ENCODE data around the gene USP13. TPM values are rescaled to one million over a fixed set of nuclear protein-coding genes. Genes with fewer than 3 reads are reported as not detected.
"Not testable (repeated sequence)": the region's sequence is repeated elsewhere in the genome, so short reads cannot be mapped to it uniquely, and the experiment has no call there.

USP13 gene
- total RNA-seq, 2 experiments from 2014 or later, result 11.9 to 12.5 TPM

- CTCF ChIA-PET, result no interaction called here
- DNase-seq, result no peak
- H3K27me3 Mint-ChIP-seq, result no peaks in the 10 kb centered on the region
- H3K36me3 Mint-ChIP-seq, result peaks cover 7% of the 10 kb centered on the region
- H3K4me1 Mint-ChIP-seq (ENCODE audit: low read depth), result no peaks in the 10 kb centered on the region
- H3K9me3 Mint-ChIP-seq, result no peaks in the 10 kb centered on the region
- no peak overlapping the region for H3K27ac Mint-ChIP-seq
- POLR2A ChIA-PET, result interaction anchor here (0.6 kb wide), 1 partner anchor 285 kb away, joined by 3 read pairs; no protein-coding TSS in a partner anchor
- intact Hi-C loops (cut with micrococcal nuclease), result no loop called here
- no peak overlapping the region for H3K4me3 Mint-ChIP-seq
These were observed 29.7 kb downstream of the USP13 start for GRCh38 chr3:179682426-179683080.

- H3K9me3 Mint-ChIP-seq; H3K27me3 Mint-ChIP-seq; intact Hi-C loops (cut with micrococcal nuclease); H3K36me3 Mint-ChIP-seq; H3K27ac Mint-ChIP-seq; CTCF ChIA-PET; H3K4me3 Mint-ChIP-seq; H3K4me1 Mint-ChIP-seq (ENCODE audit: low read depth); DNase-seq: not testable (repeated sequence)
- POLR2A ChIA-PET, result interaction anchor here (0.6 kb wide), 1 partner anchor 286 kb away, joined by 3 read pairs; no protein-coding TSS in a partner anchor
These were observed 30.4 kb downstream of the USP13 start for GRCh38 chr3:179683286-179683685.

GRCh38 chr3:179687967-179688535, 35.2 kb downstream of the USP13 start:
- Mint-ChIP-seq H3K9me3 (no peaks in the 10 kb centered on the region), H3K27me3 (no peaks in the 10 kb centered on the region), H3K4me3 (no peak overlapping the region), H3K36me3 (peaks cover 17% of the 10 kb centered on the region), H3K27ac (no peak overlapping the region), H3K4me1 (ENCODE audit: low read depth) (no peaks in the 10 kb centered on the region)
- POLR2A ChIA-PET, result no interaction called here
- CTCF ChIA-PET, result no interaction called here
- peak; percentile 10 for DNase-seq
- intact Hi-C loops (cut with micrococcal nuclease), result no loop called here

- H3K4me3 Mint-ChIP-seq, result no peak overlapping the region
- H3K27ac Mint-ChIP-seq, result no peak overlapping the region
- H3K9me3 Mint-ChIP-seq, result no peaks in the 10 kb centered on the region
- ChIA-PET CTCF (no interaction called here), POLR2A (no interaction called here)
- H3K27me3 Mint-ChIP-seq, result no peaks in the 10 kb centered on the region
- DNase-seq, result peak; percentile 13
- peaks cover 14% of the 10 kb centered on the region for H3K36me3 Mint-ChIP-seq
- intact Hi-C loops (cut with micrococcal nuclease), result no loop called here
- H3K4me1 Mint-ChIP-seq (ENCODE audit: low read depth), result no peaks in the 10 kb centered on the region
These were observed 36.0 kb downstream of the USP13 start for GRCh38 chr3:179688850-179689249.

GRCh38 chr3:179694731-179695130, 41.9 kb downstream of the USP13 start:
- H3K36me3 Mint-ChIP-seq, result peaks cover 11% of the 10 kb centered on the region
- no peak for DNase-seq
- no peaks in the 10 kb centered on the region for H3K27me3 Mint-ChIP-seq
- ChIA-PET CTCF (no interaction called here), POLR2A (no interaction called here)
- no peak overlapping the region for H3K27ac Mint-ChIP-seq
- peaks cover 3% of the 10 kb centered on the region for H3K4me1 Mint-ChIP-seq (ENCODE audit: low read depth)
- H3K4me3 Mint-ChIP-seq, result no peak overlapping the region
- H3K9me3 Mint-ChIP-seq, result no peaks in the 10 kb centered on the region
- intact Hi-C loops (cut with micrococcal nuclease), result no loop called here

- H3K4me3 Mint-ChIP-seq, result no peak overlapping the region
- intact Hi-C loops (cut with micrococcal nuclease), result no loop called here
- no peak for DNase-seq
- peaks cover 11% of the 10 kb centered on the region for H3K36me3 Mint-ChIP-seq
- H3K9me3 Mint-ChIP-seq, result no peaks in the 10 kb centered on the region
- peaks cover 3% of the 10 kb centered on the region for H3K4me1 Mint-ChIP-seq (ENCODE audit: low read depth)
- no peaks in the 10 kb centered on the region for H3K27me3 Mint-ChIP-seq
- CTCF ChIA-PET, result no interaction called here
- POLR2A ChIA-PET, result interaction anchor here (0.6 kb wide), 1 partner anchor 26 kb away, joined by 3 read pairs; no protein-coding TSS in a partner anchor
- H3K27ac Mint-ChIP-seq, result no peak overlapping the region
These were observed 43.0 kb downstream of the USP13 start for GRCh38 chr3:179695672-179696313.

- intact Hi-C loops (cut with micrococcal nuclease), result no loop called here
- no peaks in the 10 kb centered on the region for H3K27me3 Mint-ChIP-seq
- H3K36me3 Mint-ChIP-seq, result peaks cover 12% of the 10 kb centered on the region
- H3K27ac Mint-ChIP-seq, result no peak overlapping the region
- H3K4me3 Mint-ChIP-seq, result no peak overlapping the region
- ChIA-PET CTCF (no interaction called here), POLR2A (no interaction called here)
- no peaks in the 10 kb centered on the region for H3K9me3 Mint-ChIP-seq
- peaks cover 3% of the 10 kb centered on the region for H3K4me1 Mint-ChIP-seq (ENCODE audit: low read depth)
- DNase-seq, result no peak
These were observed 45.0 kb downstream of the USP13 start for GRCh38 chr3:179697736-179698332.

GRCh38 chr3:179700716-179701115, 47.9 kb downstream of the USP13 start:
- Mint-ChIP-seq H3K4me3 (no peak overlapping the region), H3K27me3 (no peaks in the 10 kb centered on the region), H3K9me3 (no peaks in the 10 kb centered on the region), H3K4me1 (ENCODE audit: low read depth) (no peaks in the 10 kb centered on the region), H3K36me3 (peaks cover 8% of the 10 kb centered on the region), H3K27ac (no peak overlapping the region)
- CTCF ChIA-PET, result no interaction called here
- intact Hi-C loops (cut with micrococcal nuclease), result no loop called here
- POLR2A ChIA-PET, result no interaction called here
- no peak for DNase-seq

- Mint-ChIP-seq H3K36me3 (peaks cover 8% of the 10 kb centered on the region), H3K4me3 (no peak overlapping the region), H3K9me3 (no peaks in the 10 kb centered on the region), H3K4me1 (ENCODE audit: low read depth) (no peaks in the 10 kb centered on the region), H3K27me3 (no peaks in the 10 kb centered on the region), H3K27ac (no peak overlapping the region)
- intact Hi-C loops (cut with micrococcal nuclease), result no loop called here
- ChIA-PET POLR2A (no interaction called here), CTCF (no interaction called here)
- no peak for DNase-seq
These were observed 48.5 kb downstream of the USP13 start for GRCh38 chr3:179701176-179701827.

GRCh38 chr3:179702271-179702947, 49.6 kb downstream of the USP13 start:
- no peaks in the 10 kb centered on the region for H3K27me3 Mint-ChIP-seq
- H3K9me3 Mint-ChIP-seq, result no peaks in the 10 kb centered on the region
- H3K4me3 Mint-ChIP-seq, result no peak overlapping the region
- H3K27ac Mint-ChIP-seq, result no peak overlapping the region
- DNase-seq, result no peak
- H3K4me1 Mint-ChIP-seq (ENCODE audit: low read depth), result no peaks in the 10 kb centered on the region
- intact Hi-C loops (cut with micrococcal nuclease), result no loop called here
- H3K36me3 Mint-ChIP-seq, result peaks cover 10% of the 10 kb centered on the region
- CTCF ChIA-PET, result no interaction called here
- POLR2A ChIA-PET, result no interaction called here

GRCh38 chr3:179703816-179704215, 51.0 kb downstream of the USP13 start:
- Mint-ChIP-seq H3K27me3 (no peaks in the 10 kb centered on the region), H3K36me3 (peaks cover 18% of the 10 kb centered on the region), H3K27ac (no peak overlapping the region), H3K9me3 (no peaks in the 10 kb centered on the region), H3K4me1 (ENCODE audit: low read depth) (no peaks in the 10 kb centered on the region), H3K4me3 (no peak overlapping the region)
- CTCF ChIA-PET, result no interaction called here
- intact Hi-C loops (cut with micrococcal nuclease), result no loop called here
- POLR2A ChIA-PET, result no interaction called here
- DNase-seq, result no peak

GRCh38 chr3:179706233-179706632, 53.4 kb downstream of the USP13 start:
- no peaks in the 10 kb centered on the region for H3K27me3 Mint-ChIP-seq

More at GRCh38 chr3:179706233-179706632, 53.4 kb downstream of the USP13 start:
- DNase-seq, result no peak
- ChIA-PET POLR2A (no interaction called here), CTCF (no interaction called here)
- Mint-ChIP-seq H3K9me3 (no peaks in the 10 kb centered on the region), H3K36me3 (peaks cover 25% of the 10 kb centered on the region), H3K4me1 (ENCODE audit: low read depth) (no peaks in the 10 kb centered on the region), H3K27ac (no peak overlapping the region), H3K4me3 (no peak overlapping the region)
- intact Hi-C loops (cut with micrococcal nuclease), result no loop called here

Data from activated CD4-positive, alpha-beta memory T cell treated with anti-CD3 and anti-CD28 coated beads for 36 hours (primary cell).